Esophagus squamous epithelium (tissue), 5 donors: Measurements from ENCODE around the gene EGR4. TPM values are rescaled to one million over a fixed set of nuclear protein-coding genes. Genes with fewer than 3 reads are reported as not detected.
A peak's percentile ranks its signal among the peaks of the same experiment; 100 is the strongest.

Experiments
- DNase-seq: peaks from one replicate; lab custom pipeline; 2025; lab: John Stamatoyannopoulos, UW
- H3K27ac ChIP-seq, 4 donors: fragments of 200-600 bp; sonication (generic); one replicate each; pipeline ENCODE4 v1.5.1; 2016 to 2019; ENCODE audit warnings: mild to moderate bottlenecking in 1 of 4
- H3K27me3 ChIP-seq, 4 donors: fragments of 200-600 bp; sonication (generic); 1 replicate in 3 of 4; 2 replicates in 1 of 4; pipeline versions ENCODE4 v1.5.1 to v1.6.0; 2017 to 2021; ENCODE audit warnings: antibody characterized with exemption in 1 of 4
- H3K36me3 ChIP-seq, 3 donors: fragments of 200-600 bp; sonication (generic); one replicate each; pipeline ENCODE4 v1.5.1; 2016 to 2019
- H3K4me1 ChIP-seq, 3 donors: fragments of 200-600 bp; sonication (generic); one replicate each; pipeline ENCODE4 v1.5.1; 2017 to 2019
- H3K4me3 ChIP-seq, 4 donors: fragments of 200-600 bp; sonication (generic); 1 replicate in 3 of 4; 2 replicates in 1 of 4; pipeline ENCODE4 v1.5.1; 2016 to 2019; ENCODE audit warnings: mild to moderate bottlenecking in 2 of 4, moderate library complexity in 1 of 4
- H3K9me3 ChIP-seq, 3 donors: fragments of 200-600 bp; sonication (generic); one replicate each; pipeline ENCODE4 v1.5.1; 2016 to 2019
- CTCF ChIP-seq, 6 experiments: fragments of 450-650 bp in 4 of 6; fragments of 200-600 bp in 2 of 6; sonication (generic) in 2 of 6; IDR thresholded peaks; one replicate each; pipeline ENCODE4 v1.5.1; 2016 to 2019; ENCODE audit warnings: antibody characterized with exemption in 6 of 6, mild to moderate bottlenecking in 4 of 6, moderate library complexity in 4 of 6
- POLR2A ChIP-seq, 4 donors: fragments of 450-650 bp; IDR thresholded peaks; one replicate each; pipeline ENCODE4 v1.6.1; 2017; ENCODE audit warnings: antibody characterized with exemption in 4 of 4, mild to moderate bottlenecking in 4 of 4, moderate library complexity in 3 of 4
- WGBS, 2 donors: methylation state at CpG; one replicate each; pipeline ENCODE4 v1.1.5; 2018; 5-methylcytosine and 5-hydroxymethylcytosine counted together
- intact Hi-C: fragments of 100-400 bp; cut with DNase I; formaldehyde crosslinking; loops from one replicate; pipeline ENCODE4 v1.15.0; 2022
- total RNA-seq, 4 donors: library from RNA; depleted of rRNA; stranded (reverse); fragments of >200 nt; gene quantifications; one replicate each; pipeline ENCODE4 v1.1.0, GENCODE V29; 2016
- donor health status: DM: yes; HTN: yes; CAD: no.

The EGR4 gene
- total RNA-seq, 4 donors from 2014 or later = 0.26 TPM; not detected in 3

DNA sequence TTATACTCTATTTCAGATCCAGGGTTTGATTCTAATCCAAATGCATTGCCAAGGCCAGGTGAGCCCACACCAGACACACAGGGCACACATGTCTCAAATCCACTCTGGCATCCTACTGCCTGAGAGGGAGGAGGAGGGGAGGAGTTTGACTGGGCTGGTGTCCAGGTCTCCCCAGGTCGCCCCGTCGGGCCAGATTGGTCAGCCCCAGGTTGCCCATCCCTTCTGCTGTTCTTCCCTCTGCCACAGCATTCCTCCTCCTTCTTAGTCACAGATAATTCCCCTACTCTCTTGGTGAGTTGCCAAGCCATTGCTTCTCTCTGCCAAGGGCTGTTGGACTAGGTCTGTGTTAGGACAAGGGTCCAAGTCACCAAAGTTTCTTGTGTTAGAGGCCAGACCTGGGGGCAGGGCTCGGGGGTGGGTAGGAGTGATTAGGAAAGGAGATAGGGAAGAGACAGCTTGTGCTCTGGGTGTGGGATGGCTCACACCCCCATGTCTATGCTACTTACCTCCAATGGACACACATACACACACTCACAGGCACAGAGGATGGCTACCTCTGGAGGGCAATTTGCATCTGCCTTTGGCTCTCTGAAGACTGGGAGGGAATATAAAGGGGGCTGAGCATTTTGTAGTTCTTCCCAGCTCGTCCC is 2.5 kb upstream of the EGR4 start:
- H3K27me3 ChIP-seq = peaks cover 19 to 96% (median 23%) of the 10 kb centered on the region in 4 donors
- H3K4me1 ChIP-seq = peaks cover 12 to 32% (median 23%) of the 10 kb centered on the region in 3 donors
- 0 to 17% methylated on average over 1 to 4 of the region's 5 CpGs for WGBS, 2 donors

GRCh38 chr2:73294239-73294638 is 891 bp upstream of the EGR4 start:
- DNase-seq = no peak
- peaks cover 12 to 32% (median 23%) of the 10 kb centered on the region in 3 donors for H3K4me1 ChIP-seq
- intact Hi-C loops = no loop called here
- no peaks in the 10 kb centered on the region for H3K9me3 ChIP-seq
- H3K36me3 ChIP-seq = no peaks in the 10 kb centered on the region
- H3K4me3 ChIP-seq = no peak overlapping the region
- H3K27me3 ChIP-seq = peaks cover 19 to 96% (median 24%) of the 10 kb centered on the region in 4 donors
- TF ChIP-seq POLR2A (IDR thresholded peaks at IDR 0.05) (no peak), CTCF (IDR thresholded peaks at IDR 0.05) (no peak)
- no peak overlapping the region for H3K27ac ChIP-seq
- 82 to 87% methylated on average over 2 of the region's 2 CpGs for WGBS, 2 donors

More for the DNA sequence above, 2.5 kb upstream of the EGR4 start:
- no peaks in the 10 kb centered on the region for H3K9me3 ChIP-seq
- DNase-seq = no peak
- no peak overlapping the region for H3K4me3 ChIP-seq
- no peaks in the 10 kb centered on the region for H3K36me3 ChIP-seq
- no peak overlapping the region for H3K27ac ChIP-seq
- TF ChIP-seq CTCF (IDR thresholded peaks at IDR 0.05) (no peak), POLR2A (IDR thresholded peaks at IDR 0.05) (no peak)
- intact Hi-C loops = no loop called here

GRCh38 chr2:73292906-73293533 is 328 bp downstream of the EGR4 start:
- H3K36me3 ChIP-seq = no peaks in the 10 kb centered on the region
- H3K9me3 ChIP-seq = no peaks in the 10 kb centered on the region
- intact Hi-C loops = no loop called here
- H3K27me3 ChIP-seq = peaks cover 19 to 100% (median 24%) of the 10 kb centered on the region in 4 donors
- H3K4me3 ChIP-seq = peak overlapping the region; percentile 30 to 66 (median 44)
- H3K27ac ChIP-seq = no peak overlapping the region
- DNase-seq = no peak
- peaks cover 12 to 32% (median 23%) of the 10 kb centered on the region in 3 donors for H3K4me1 ChIP-seq
- TF ChIP-seq POLR2A (IDR thresholded peaks at IDR 0.05) = no peak
- TF ChIP-seq CTCF (IDR thresholded peaks at IDR 0.05) = no peak
- WGBS, 2 donors = 21% methylated on average over 10 of the region's 64 CpGs; no CpG with 5 or more reads in 1 of the 2 donors

GRCh38 chr2:73292316-73292905 is 937 bp downstream of the EGR4 start:
- Histone ChIP-seq H3K9me3 (no peaks in the 10 kb centered on the region), H3K4me3 (no peak overlapping the region), H3K27me3 (peaks cover 19 to 100% (median 24%) of the 10 kb centered on the region in 4 donors), H3K36me3 (no peaks in the 10 kb centered on the region), H3K4me1 (peaks cover 12 to 32% (median 23%) of the 10 kb centered on the region in 3 donors), H3K27ac (no peak overlapping the region)
- no peak for TF ChIP-seq CTCF (IDR thresholded peaks at IDR 0.05)
- TF ChIP-seq POLR2A (IDR thresholded peaks at IDR 0.05) = no peak
- intact Hi-C loops = no loop called here
- WGBS, 2 donors = 20% methylated on average over 1 of the region's 38 CpGs; no CpG with 5 or more reads in 1 of the 2 donors
- DNase-seq = no peak
